GM12878 (cell line): ENCODE data around the gene PDSS2. TPM values are rescaled to one million over a fixed set of nuclear protein-coding genes. Genes with fewer than 3 reads are reported as not detected.

Experiments
- ATAC-seq: fragments of 200-7000 bp; cut with Tn5 transposase; 3 replicates; pipeline ENCODE4 v1.9.1; 2020; ENCODE audit warnings: mild to moderate bottlenecking, moderate library complexity
- BruUV-seq: library from RNA; stranded (reverse); fragments of 400-500 nt; replicated peaks from 2 replicates; lab custom pipeline; 2021; lab: Mats Ljungman, UMichigan
- CTCF ChIA-PET: fragments of 300-600 bp; sonication (Branson Sonifier 250); formaldehyde crosslinking; extraction: SDS; loops from one replicate; lab custom pipeline; 2021; ENCODE audit warnings: inconsistent platforms; lab: Yijun Ruan, JAX
- POLR2A ChIA-PET: fragments of 350-600 bp; formaldehyde crosslinking; extraction: SDS; loops from one replicate; lab custom pipeline; 2021; ENCODE audit warnings: inconsistent platforms; lab: Charles Lee
- RAD21 ChIA-PET: fragments of 300-600 bp; sonication (Branson Sonifier 250); formaldehyde crosslinking; loops from one replicate; lab custom pipeline; 2023; ENCODE audit warnings: antibody characterized with exemption; ENCODE audit not compliant: unreplicated experiment; lab: Charles Lee
- SMC1A ChIA-PET: fragments of 300-600 bp; sonication (Branson Sonifier 250); formaldehyde crosslinking; loops from one replicate; lab custom pipeline; 2023; ENCODE audit not compliant: unreplicated experiment, uncharacterized antibody; lab: Charles Lee
- DNase-seq: peaks from one replicate; pipeline ENCODE4 v3.0.0-alpha.2; 2011; ENCODE audit warnings: low read depth, low spot score
- FAIRE-seq: peaks from 3 replicates; lab custom pipeline; 2011; peaks lifted over from hg19 to GRCh38; lab: Jason Lieb, UNC
- H2AFZ ChIP-seq: 2 replicates; pipeline ENCODE4 v1.6.0; 2011; ENCODE audit warnings: low read depth, low read length, control low read depth; ENCODE audit not compliant: control insufficient read depth
- H3K27ac ChIP-seq: 2 replicates; pipeline ENCODE4 v1.5.1; 2011; ENCODE audit warnings: control low read depth; ENCODE audit not compliant: control insufficient read depth, insufficient read depth
- H3K27me3 ChIP-seq, 2 experiments: replicated peaks in 1 of 2; 2 replicates each; pipeline versions ENCODE4 v1.6.0 to v1.6.1; 2011; ENCODE audit warnings: low read length in 1 of 2; ENCODE audit not compliant: control insufficient read depth in 2 of 2, insufficient read depth in 2 of 2
- H3K36me3 ChIP-seq, 2 experiments: 2 replicates each; pipeline ENCODE4 v1.5.1; 2011; ENCODE audit warnings: low read length in 1 of 2; ENCODE audit not compliant: control insufficient read depth in 2 of 2, insufficient read depth in 2 of 2
- H3K4me1 ChIP-seq: 2 replicates; pipeline ENCODE4 v1.6.1; 2011; ENCODE audit warnings: mild to moderate bottlenecking, low read length, moderate library complexity, mixed read lengths; ENCODE audit not compliant: control insufficient read depth, insufficient read depth
- H3K4me2 ChIP-seq: 2 replicates; pipeline ENCODE4 v1.6.0; 2011; ENCODE audit warnings: control low read depth; ENCODE audit not compliant: control insufficient read depth, insufficient read depth
- H3K4me3 ChIP-seq: fragments of 200-600 bp; sonication (generic); 2 replicates; pipeline ENCODE4 v1.5.1; 2016
- H3K79me2 ChIP-seq: 2 replicates; pipeline ENCODE4 v1.6.0; 2011; ENCODE audit warnings: low read length; ENCODE audit not compliant: control insufficient read depth, insufficient read depth
- H3K9ac ChIP-seq: 2 replicates; pipeline ENCODE4 v1.8.0; 2011; ENCODE audit warnings: low read length, control low read depth, mixed read lengths; ENCODE audit not compliant: control insufficient read depth, insufficient read depth
- H3K9me3 ChIP-seq: replicated peaks from 3 replicates; pipeline ENCODE4 v1.5.1; 2011; ENCODE audit warnings: mild to moderate bottlenecking, low read length; ENCODE audit not compliant: control insufficient read depth, insufficient read depth
- H4K20me1 ChIP-seq: 2 replicates; pipeline ENCODE4 v1.6.0; 2011; ENCODE audit not compliant: control insufficient read depth, insufficient read depth
- CHD2 ChIP-seq: IDR thresholded peaks from 2 replicates; pipeline ENCODE4 v1.6.1; 2011; ENCODE audit warnings: low read depth, low read length, improper control_type of control experiment, borderline replicate concordance
- MTA2 ChIP-seq: fragments of 450-650 bp; IDR thresholded peaks from 2 replicates; pipeline ENCODE4 v1.6.1; 2016; ENCODE audit warnings: low read depth, mild to moderate bottlenecking, moderate library complexity
- PBX3 ChIP-seq: IDR thresholded peaks from 2 replicates; pipeline ENCODE4 v1.6.1; 2011; ENCODE audit warnings: mild to moderate bottlenecking, low read depth, low read length, moderate library complexity; ENCODE audit not compliant: insufficient replicate concordance
- RELA ChIP-seq: fragments of 450-650 bp; IDR thresholded peaks from 2 replicates; pipeline ENCODE4 v1.8.0; 2014; ENCODE audit warnings: borderline replicate concordance; ENCODE audit not compliant: partially characterized antibody
- WGBS: methylation state at CpG from one replicate; pipeline ENCODE4 v1.1.6; 2016; ENCODE audit warnings: low lambda C conversion rate; ENCODE audit not compliant: insufficient replicate concordance, insufficient coverage; ENCODE audit errors: missing lambda C conversion rate; 5-methylcytosine and 5-hydroxymethylcytosine counted together
- in situ Hi-C: fragments of 300-500 bp; cut with MboI; formaldehyde crosslinking; loops from 9 replicates; pipeline ENCODE4 v1.14.3; 2018; ENCODE audit warnings: mixed read lengths
- intact Hi-C: fragments of 100-400 bp; cut with micrococcal nuclease; formaldehyde crosslinking; loops from one replicate; pipeline ENCODE4 v1.14.2; 2022; ENCODE audit not compliant: unreplicated experiment
- polyA plus RNA-seq, 11 experiments: library from polyadenylated mRNA; depleted of rRNA in 4 of 11; unstranded in 6 of 11; stranded (reverse) in 5 of 11; fragments of >200 nt; fragmentation: Nextera tagmentation in 4 of 11; fragmentation: Illumina TruSeq in 1 of 11; extraction: Ambion mirVana in 4 of 11; extraction: Trizol in 1 of 11; gene quantifications; 1 replicate in 1 of 11; 2 replicates in 10 of 11; pipeline versions ENCODE4 v1.2.1 to v1.2.3, GENCODE V29; 2011 to 2016; ENCODE audit warnings: inconsistent platforms in 2 of 11, missing spikeins in 2 of 11, low read depth in 1 of 11
- total RNA-seq, 4 experiments: library from RNA; depleted of rRNA in 3 of 4; stranded (reverse); fragments of >200 nt in 3 of 4; fragmentation: Illumina TruSeq in 1 of 4; extraction: Trizol in 1 of 4; gene quantifications; 2 replicates each; pipeline versions ENCODE4 v1.2.1 to v1.2.3, GENCODE V29; 2013 to 2021

PDSS2 gene
- total and polyA plus RNA-seq, 10 of the 15 experiments (the other 5 are each of a cell fraction or from before 2014, with no cell fraction given): 7.7 to 15.5 (median 9.6) TPM

GRCh38 chr6:107205058-107205998 lies 254.0 kb downstream of the PDSS2 start:
- no peak overlapping the region for H3K27ac ChIP-seq
- H3K36me3 ChIP-seq: no peaks in the 10 kb centered on the region
- TF ChIP-seq PBX3 (no peak), MTA2 (no peak), RELA (no peak), CHD2 (no peak)
- no peak for FAIRE-seq
- ATAC-seq: no peak
- DNase-seq: no peak
- CTCF ChIA-PET: interaction anchor here (0.6 kb wide), 1 partner anchor 812 kb away, joined by 3 read pairs; no protein-coding TSS in a partner anchor
- H3K79me2 ChIP-seq: no peaks in the 10 kb centered on the region
- POLR2A ChIA-PET: no interaction called here
- intact Hi-C loops (no loop called here), in situ Hi-C loops (no loop called here)
- WGBS: 98% methylated on average over 6 of the region's 6 CpGs
- H3K9me3 ChIP-seq: no peaks in the 10 kb centered on the region
- no peaks in the 10 kb centered on the region for H3K27me3 ChIP-seq
- H3K4me1 ChIP-seq: no peaks in the 10 kb centered on the region
- no peak overlapping the region for H3K9ac ChIP-seq
- H3K4me3 ChIP-seq: no peak overlapping the region
- no peaks in the 10 kb centered on the region for H4K20me1 ChIP-seq
- no TSS peak for BruUV-seq
- SMC1A ChIA-PET: no interaction called here
- no peak overlapping the region for H3K4me2 ChIP-seq
- RAD21 ChIA-PET: no interaction called here
- H2AFZ ChIP-seq: no peak overlapping the region
